ENCODE measurements around the gene PASD1.

- TF ChIP-seq CTCF (IDR thresholded peaks at IDR 0.05) (no peak), POLR2A (IDR thresholded peaks at IDR 0.05) (no peak)
These were observed 25.0 kb upstream of the PASD1 start for GRCh38 chrX:151538190-151539122.
